Middle frontal gyrus (tissue), 1 donor: Measurements from ENCODE around the gene CHSY3.

Experiments used
- DNase-seq: peaks from one replicate; pipeline ENCODE4 v3.0.0-alpha.2; 2015; ENCODE audit warnings: low spot score; ENCODE audit errors: extremely low spot score

Gene CHSY3

GRCh38 chr5:129945028-129945427 lies 40.8 kb downstream of the CHSY3 start:
- no peak for DNase-seq

GRCh38 chr5:129945774-129946270 lies 41.6 kb downstream of the CHSY3 start:
- DNase-seq = no peak

GRCh38 chr5:129951039-129951438 lies 46.8 kb downstream of the CHSY3 start:
- no peak for DNase-seq

GRCh38 chr5:129958581-129958980 lies 54.3 kb downstream of the CHSY3 start:
- DNase-seq = no peak

GRCh38 chr5:129960831-129961230 lies 56.6 kb downstream of the CHSY3 start:
- no peak for DNase-seq

GRCh38 chr5:129962506-129962905 lies 58.2 kb downstream of the CHSY3 start:
- no peak for DNase-seq

GRCh38 chr5:129963359-129963758 lies 59.1 kb downstream of the CHSY3 start:
- peak; percentile 64 for DNase-seq

- DNase-seq = no peak
These were observed 61.8 kb downstream of the CHSY3 start for GRCh38 chr5:129966071-129966470.

GRCh38 chr5:129971714-129972113 lies 67.4 kb downstream of the CHSY3 start:
- no peak for DNase-seq

GRCh38 chr5:129972465-129973141 lies 68.3 kb downstream of the CHSY3 start:
- DNase-seq = no peak

GRCh38 chr5:129973716-129974426 lies 69.6 kb downstream of the CHSY3 start:
- DNase-seq = no peak

GRCh38 chr5:129977810-129978209 lies 73.5 kb downstream of the CHSY3 start:
- DNase-seq = no peak

- no peak for DNase-seq
These were observed 74.0 kb downstream of the CHSY3 start for GRCh38 chr5:129978270-129978669.

- no peak for DNase-seq
These were observed 84.2 kb downstream of the CHSY3 start for GRCh38 chr5:129988453-129988852.

GRCh38 chr5:129991780-129992179 lies 87.5 kb downstream of the CHSY3 start:
- DNase-seq = no peak

- DNase-seq = no peak
These were observed 92.6 kb downstream of the CHSY3 start for GRCh38 chr5:129996896-129997295.

GRCh38 chr5:130000460-130000859 lies 96.2 kb downstream of the CHSY3 start:
- DNase-seq = no peak

- DNase-seq = no peak
These were observed 97.9 kb downstream of the CHSY3 start for GRCh38 chr5:130002183-130002582.

GRCh38 chr5:130002876-130003275 lies 98.6 kb downstream of the CHSY3 start:
- no peak for DNase-seq

GRCh38 chr5:130011986-130012385 lies 107.7 kb downstream of the CHSY3 start:
- no peak for DNase-seq

GRCh38 chr5:130017173-130017572 lies 112.9 kb downstream of the CHSY3 start:
- no peak for DNase-seq

GRCh38 chr5:130018641-130019040 lies 114.4 kb downstream of the CHSY3 start:
- DNase-seq = no peak

- DNase-seq = no peak
These were observed 116.7 kb downstream of the CHSY3 start for GRCh38 chr5:130021000-130021399.
